HEK293 (cell line): Measurements from ENCODE around the gene SLC2A8.

Experiments
- CTCF ChIA-PET: fragments of 350-600 bp; formaldehyde crosslinking; extraction: SDS; loops from one replicate; lab custom pipeline; 2021; ENCODE audit warnings: antibody characterized with exemption; lab: Yijun Ruan, JAX
- POLR2A ChIA-PET: fragments of 300-600 bp; formaldehyde crosslinking; extraction: SDS; loops from one replicate; lab custom pipeline; 2020; ENCODE audit warnings: antibody characterized with exemption, inconsistent platforms; lab: Yijun Ruan, JAX
- H3K27ac ChIP-seq: fragments of 200-500 bp; sonication (Bioruptor generic); 2 replicates; pipeline ENCODE4 v1.5.1; 2014; ENCODE audit warnings: low read depth, low read length, control low read depth, inconsistent platforms; ENCODE audit errors: extremely low read depth
- H3K36me3 ChIP-seq, 2 experiments: fragments of 200-500 bp in 1 of 2; sonication (Bioruptor generic) in 1 of 2; 1 replicate in 1 of 2; 2 replicates in 1 of 2; pipeline ENCODE4 v1.5.1; 2014 to 2017; ENCODE audit warnings: inconsistent platforms in 2 of 2, low read length in 2 of 2; ENCODE audit not compliant: control insufficient read depth in 2 of 2, insufficient read depth in 1 of 2
- H3K4me1 ChIP-seq: fragments of 200-500 bp; sonication (Bioruptor generic); 2 replicates; pipeline ENCODE4 v1.5.1; 2014; ENCODE audit warnings: mild to moderate bottlenecking, low read length, inconsistent platforms; ENCODE audit not compliant: control insufficient read depth, insufficient read depth
- H3K4me3 ChIP-seq: 2 replicates; pipeline ENCODE4 v1.5.1; 2011; ENCODE audit warnings: low read depth, mild to moderate bottlenecking, control low read depth, low read length, moderate library complexity
- H3K9me3 ChIP-seq: fragments of 200-500 bp; sonication (Bioruptor generic); 2 replicates; pipeline ENCODE4 v1.5.1; 2014; ENCODE audit warnings: low read depth, low read length, inconsistent platforms; ENCODE audit not compliant: control insufficient read depth, insufficient read depth
- BCL6B ChIP-seq: fragments of 450-650 bp; formaldehyde crosslinking; IDR thresholded peaks from 2 replicates; pipeline ENCODE4 v1.5.1; 2017; ENCODE audit warnings: missing biosample characterization, missing genetic modification characterization
- HIC1 ChIP-seq: fragments of 450-650 bp; formaldehyde crosslinking; IDR thresholded peaks from 2 replicates; pipeline ENCODE4 v1.5.1; 2016; ENCODE audit warnings: missing biosample characterization, missing genetic modification characterization
- HOXD13 ChIP-seq: sonication (generic); formaldehyde crosslinking; IDR thresholded peaks from 2 replicates; pipeline ENCODE4 v1.8.0; 2022; ENCODE audit warnings: missing genetic modification reagents, borderline replicate concordance
- ZBTB10 ChIP-seq: fragments of 450-650 bp; formaldehyde crosslinking; IDR thresholded peaks from 2 replicates; pipeline ENCODE4 v1.5.1; 2016; ENCODE audit warnings: missing biosample characterization, missing genetic modification characterization
- ZNF148 ChIP-seq: fragments of 450-650 bp; formaldehyde crosslinking; IDR thresholded peaks from 2 replicates; pipeline ENCODE4 v1.5.0; 2017; ENCODE audit warnings: missing biosample characterization, missing genetic modification characterization, borderline replicate concordance
- ZNF707 ChIP-seq: fragments of 450-650 bp; formaldehyde crosslinking; IDR thresholded peaks from 2 replicates; pipeline ENCODE4 v1.5.1; 2016; ENCODE audit warnings: missing biosample characterization, missing genetic modification characterization
- ZSCAN4 ChIP-seq: fragments of 450-650 bp; formaldehyde crosslinking; IDR thresholded peaks from 2 replicates; pipeline ENCODE4 v1.5.1; 2017; ENCODE audit warnings: missing biosample characterization, missing genetic modification characterization

Gene SLC2A8

GRCh38 chr9:127450830-127451607, 54.0 kb downstream of the SLC2A8 start, which contains the start of the genes LRSAM1 and RPL12 (continued):
- TF ChIP-seq HIC1 (tag by site-specific recombination), result peak; percentile 71
- TF ChIP-seq ZSCAN4 (tag by site-specific recombination), result no peak
- TF ChIP-seq, all 188 proteins: peak for 64

GRCh38 chr9:127451608-127451857, 54.6 kb downstream of the SLC2A8 start:
- Histone ChIP-seq H3K27ac (peak overlapping the region; percentile 98; the same call in 1 of the 2 replicates), H3K4me3 (peak overlapping the region; percentile 90), H3K4me1 (no peaks in the 10 kb centered on the region), H3K9me3 (no peaks in the 10 kb centered on the region), H3K36me3 (peaks cover 5 to 67% of the 10 kb centered on the region in 2 experiments; a peak in 2 of 3 replicates)
- ChIA-PET CTCF (interaction anchor here (1.1 kb wide), 1 partner anchor 283 kb away, joined by 3 read pairs; the partner anchor contains the start of gene TOR2A), POLR2A (interaction anchor here (0.6 to 4.0 kb wide), 33 partner anchors 10 to 537 kb away, joined by 3 to 46 read pairs (median 4); partner anchors contain the start of genes RALGPS1, SLC2A8, ST6GALNAC6 and TOR2A)
- TF ChIP-seq HOXD13 (CRISPR knock-in tag), result 0 out of 2 replicates have a peak, but pooled peaks have one; percentile 9
- no peak for TF ChIP-seq BCL6B
- no peak for TF ChIP-seq ZBTB10 (tag by site-specific recombination)
- no peak for TF ChIP-seq ZNF148
- no peak for TF ChIP-seq ZSCAN4 (tag by site-specific recombination)
- TF ChIP-seq ZNF707 (tag by site-specific recombination), result no peak
- TF ChIP-seq, all 188 proteins: peak for 1
